Measurements from ENCODE around the gene SLC25A26. TPM values are rescaled to one million over a fixed set of nuclear protein-coding genes. Genes with fewer than 3 reads are reported as not detected.
A peak's percentile ranks its signal among the peaks of the same experiment; 100 is the strongest.

SLC25A26 gene
- total and polyA plus RNA-seq, 2 donors (not counting 1 experiment from before 2014, with no cell fraction given): 14.2 to 29.0 TPM

GRCh38 chr3:66402596-66403290, 181.9 kb downstream of the SLC25A26 start:
- H3K27me3 ChIP-seq (ENCODE audit: control insufficient read depth, insufficient read depth, low read length): no peaks in the 10 kb centered on the region
- TF ChIP-seq CTCF (conservative IDR thresholded peaks at IDR 0.05 in 1 of 2, IDR thresholded peaks at IDR 0.05 in 1 of 2; ENCODE audit: low read depth in 1 of 2, low read length in 2 of 2) (no peak), EZH2 (IDR thresholded peaks at IDR 0.05; ENCODE audit: low read length, missing control alignments) (no peak)
- H3K4me3 ChIP-seq (replicated peaks in 1 of 4; ENCODE audit: control extremely low read depth in 1 of 4, insufficient read depth in 1 of 4, low read depth in 3 of 4, low read length in 4 of 4): no peak overlapping the region
- no peaks in the 10 kb centered on the region for H3K9me3 ChIP-seq (ENCODE audit: control insufficient read depth, insufficient read depth, low read depth, low read length)
- peaks cover 28% of the 10 kb centered on the region for H3K4me1 ChIP-seq (ENCODE audit: control insufficient read depth, extremely low read depth, insufficient read depth, low read length)
- H3K36me3 ChIP-seq (ENCODE audit: control insufficient read depth, insufficient read depth, low read length): peaks cover 11% of the 10 kb centered on the region
- no peak overlapping the region for H3K27ac ChIP-seq (ENCODE audit: insufficient read depth, low read length)
- no peaks in the 10 kb centered on the region for H4K20me1 ChIP-seq (ENCODE audit: control insufficient read depth, extremely low read depth, insufficient read depth, low read length)
- H3K4me2 ChIP-seq (ENCODE audit: extremely low read depth, insufficient read depth, low read length): no peak overlapping the region
- H3K79me2 ChIP-seq (ENCODE audit: control insufficient read depth, insufficient read depth, low read length): no peaks in the 10 kb centered on the region
- no peak overlapping the region for H2AFZ ChIP-seq (ENCODE audit: low read length)
- H3K9ac ChIP-seq (ENCODE audit: insufficient read depth, low read length): no peak overlapping the region
- peak in 1 of 2 donors; percentile 78 for DNase-seq (ENCODE audit: low read depth in 2 of 2)

- H3K4me2 ChIP-seq (ENCODE audit: extremely low read depth, insufficient read depth, low read length): no peak overlapping the region
- H3K79me2 ChIP-seq (ENCODE audit: control insufficient read depth, insufficient read depth, low read length): no peaks in the 10 kb centered on the region
- no peak for TF ChIP-seq CTCF (conservative IDR thresholded peaks at IDR 0.05 in 1 of 2, IDR thresholded peaks at IDR 0.05 in 1 of 2; ENCODE audit: low read depth in 1 of 2, low read length in 2 of 2)
- no peak for TF ChIP-seq EZH2 (IDR thresholded peaks at IDR 0.05; ENCODE audit: low read length, missing control alignments)
- peaks cover 11% of the 10 kb centered on the region for H3K36me3 ChIP-seq (ENCODE audit: control insufficient read depth, insufficient read depth, low read length)
- H3K9ac ChIP-seq (ENCODE audit: insufficient read depth, low read length): no peak overlapping the region
- H4K20me1 ChIP-seq (ENCODE audit: control insufficient read depth, extremely low read depth, insufficient read depth, low read length): no peaks in the 10 kb centered on the region
- H3K4me1 ChIP-seq (ENCODE audit: control insufficient read depth, extremely low read depth, insufficient read depth, low read length): peaks cover 30% of the 10 kb centered on the region
- H3K9me3 ChIP-seq (ENCODE audit: control insufficient read depth, insufficient read depth, low read depth, low read length): no peaks in the 10 kb centered on the region
- no peak overlapping the region for H2AFZ ChIP-seq (ENCODE audit: low read length)
- peak; percentile 64 to 75 for DNase-seq (ENCODE audit: low read depth in 2 of 2)
- peak overlapping the region; percentile 42 for H3K27ac ChIP-seq (ENCODE audit: insufficient read depth, low read length)
- H3K27me3 ChIP-seq (ENCODE audit: control insufficient read depth, insufficient read depth, low read length): no peaks in the 10 kb centered on the region
- no peak overlapping the region for H3K4me3 ChIP-seq (replicated peaks in 1 of 4; ENCODE audit: control extremely low read depth in 1 of 4, insufficient read depth in 1 of 4, low read depth in 3 of 4, low read length in 4 of 4)
Observed at GRCh38 chr3:66403323-66403990, 182.7 kb downstream of the SLC25A26 start.

- peaks cover 11% of the 10 kb centered on the region for H3K36me3 ChIP-seq (ENCODE audit: control insufficient read depth, insufficient read depth, low read length)
- no peaks in the 10 kb centered on the region for H3K27me3 ChIP-seq (ENCODE audit: control insufficient read depth, insufficient read depth, low read length)
- no peaks in the 10 kb centered on the region for H3K9me3 ChIP-seq (ENCODE audit: control insufficient read depth, insufficient read depth, low read depth, low read length)
- no peak overlapping the region for H3K9ac ChIP-seq (ENCODE audit: insufficient read depth, low read length)
- no peak overlapping the region for H3K4me3 ChIP-seq (replicated peaks in 1 of 4; ENCODE audit: control extremely low read depth in 1 of 4, insufficient read depth in 1 of 4, low read depth in 3 of 4, low read length in 4 of 4)
- no peaks in the 10 kb centered on the region for H3K79me2 ChIP-seq (ENCODE audit: control insufficient read depth, insufficient read depth, low read length)
- H3K4me1 ChIP-seq (ENCODE audit: control insufficient read depth, extremely low read depth, insufficient read depth, low read length): peaks cover 32% of the 10 kb centered on the region
- DNase-seq (ENCODE audit: low read depth in 2 of 2): no peak
- H4K20me1 ChIP-seq (ENCODE audit: control insufficient read depth, extremely low read depth, insufficient read depth, low read length): no peaks in the 10 kb centered on the region
- H3K4me2 ChIP-seq (ENCODE audit: extremely low read depth, insufficient read depth, low read length): no peak overlapping the region
- no peak overlapping the region for H2AFZ ChIP-seq (ENCODE audit: low read length)
- TF ChIP-seq EZH2 (IDR thresholded peaks at IDR 0.05; ENCODE audit: low read length, missing control alignments): no peak
- TF ChIP-seq CTCF (conservative IDR thresholded peaks at IDR 0.05 in 1 of 2, IDR thresholded peaks at IDR 0.05 in 1 of 2; ENCODE audit: low read depth in 1 of 2, low read length in 2 of 2): no peak
- no peak overlapping the region for H3K27ac ChIP-seq (ENCODE audit: insufficient read depth, low read length)
Observed at GRCh38 chr3:66404197-66404596, 183.4 kb downstream of the SLC25A26 start.
